Measurements from ENCODE around the gene DPYD.

Gene DPYD

DNA sequence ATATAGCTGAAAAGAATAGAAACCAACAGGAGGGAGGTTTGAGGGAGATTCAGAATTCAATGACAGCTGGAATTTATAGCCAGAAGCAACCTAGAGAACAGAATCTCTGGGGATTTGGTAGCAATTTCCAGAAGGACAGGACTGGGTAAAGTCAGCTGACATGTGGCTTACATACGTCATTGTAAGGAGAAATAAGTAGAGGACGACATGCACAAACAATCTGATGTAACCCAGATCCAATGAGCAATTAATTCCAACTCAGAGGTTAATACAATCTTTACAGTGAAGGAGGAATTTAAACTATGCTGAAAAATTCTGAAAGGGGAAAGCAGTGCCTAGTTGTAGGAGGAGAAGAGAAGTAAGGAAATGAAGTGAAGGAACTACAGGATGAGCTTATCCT, 815.3 kb downstream of the DPYD start:
- H3K27me3 ChIP-seq (ENCODE audit: insufficient read depth, insufficient read length), result no peaks in the 10 kb centered on the region
- H3K9me3 ChIP-seq (ENCODE audit: insufficient read depth, low read length), result no peaks in the 10 kb centered on the region
- no peak for TF ChIP-seq ZNF274 (IDR thresholded peaks at IDR 0.05; ENCODE audit: low read depth, low read length)
- no peak for TF ChIP-seq SUZ12 (IDR thresholded peaks at IDR 0.05; ENCODE audit: extremely low read depth, insufficient read depth, insufficient read length)
- TF ChIP-seq YY1 (IDR thresholded peaks at IDR 0.05; ENCODE audit: insufficient read depth, insufficient read length), result no peak
- H3K4me3 ChIP-seq (ENCODE audit: insufficient read length, low read depth), result no peak overlapping the region
- no peaks in the 10 kb centered on the region for H3K36me3 ChIP-seq (ENCODE audit: insufficient read depth, insufficient read length, low read length)
- no peak for DNase-seq (ENCODE audit: low read depth, low spot score)
- H3K4me1 ChIP-seq (ENCODE audit: insufficient read depth, insufficient read length), result no peaks in the 10 kb centered on the region
- no peak overlapping the region for H3K9ac ChIP-seq (ENCODE audit: insufficient read length, low read depth)

DNA sequence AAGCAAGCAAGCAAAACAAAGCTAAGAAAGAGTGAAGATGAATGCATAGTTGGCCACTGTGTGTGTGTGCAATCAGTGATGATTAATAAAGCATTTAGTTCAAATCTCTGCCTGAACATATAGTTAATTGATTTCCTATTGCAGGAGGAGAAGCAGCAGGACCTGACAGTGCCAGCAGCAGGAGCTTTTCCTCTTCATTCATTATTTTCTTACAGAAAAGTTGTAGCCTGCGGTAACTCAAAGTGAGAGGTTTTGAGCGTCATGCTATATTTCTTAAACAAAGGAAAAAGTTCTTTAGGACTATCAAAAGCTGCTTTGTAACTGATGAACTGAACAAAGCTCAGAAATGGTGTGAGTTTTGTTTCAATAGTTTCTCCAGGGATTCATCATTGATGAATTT, 819.3 kb downstream of the DPYD start:
- Histone ChIP-seq H3K4me3 (ENCODE audit: insufficient read length, low read depth) (no peak overlapping the region), H3K4me1 (ENCODE audit: insufficient read depth, insufficient read length) (no peaks in the 10 kb centered on the region), H3K9me3 (ENCODE audit: insufficient read depth, low read length) (no peaks in the 10 kb centered on the region), H3K9ac (ENCODE audit: insufficient read length, low read depth) (no peak overlapping the region), H3K27me3 (ENCODE audit: insufficient read depth, insufficient read length) (no peaks in the 10 kb centered on the region), H3K36me3 (ENCODE audit: insufficient read depth, insufficient read length, low read length) (no peaks in the 10 kb centered on the region)
- no peak for DNase-seq (ENCODE audit: low read depth, low spot score)
- TF ChIP-seq YY1 (IDR thresholded peaks at IDR 0.05; ENCODE audit: insufficient read depth, insufficient read length) (no peak), SUZ12 (IDR thresholded peaks at IDR 0.05; ENCODE audit: extremely low read depth, insufficient read depth, insufficient read length) (no peak), ZNF274 (IDR thresholded peaks at IDR 0.05; ENCODE audit: low read depth, low read length) (no peak)

DNA sequence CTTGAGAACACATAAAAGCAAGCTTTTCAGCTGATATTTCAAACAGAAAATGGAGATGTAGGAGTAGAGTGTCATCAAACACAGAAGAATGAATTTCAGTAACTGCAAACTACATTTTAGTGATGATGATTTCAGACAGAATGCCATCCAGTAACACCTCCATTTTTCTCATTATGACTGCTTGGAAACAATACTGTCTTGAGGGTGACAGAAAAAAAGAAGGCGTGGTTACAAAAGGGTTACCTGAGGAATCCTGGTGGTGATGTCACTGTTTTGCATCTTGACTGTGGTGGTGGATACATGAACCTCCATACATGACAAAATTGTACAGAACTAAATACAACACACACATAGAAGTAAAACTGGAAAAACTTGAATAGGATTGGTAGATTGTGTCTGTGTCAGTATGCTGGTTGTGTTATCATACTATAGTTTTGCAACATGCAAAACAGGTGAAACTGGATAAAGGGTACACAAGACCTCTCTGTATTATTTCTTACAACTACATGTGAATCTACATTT, 823.4 kb downstream of the DPYD start:
- Histone ChIP-seq H3K4me3 (ENCODE audit: insufficient read length, low read depth) (no peak overlapping the region), H3K36me3 (ENCODE audit: insufficient read depth, insufficient read length, low read length) (no peaks in the 10 kb centered on the region), H3K9ac (ENCODE audit: insufficient read length, low read depth) (no peak overlapping the region), H3K27me3 (ENCODE audit: insufficient read depth, insufficient read length) (no peaks in the 10 kb centered on the region), H3K4me1 (ENCODE audit: insufficient read depth, insufficient read length) (no peaks in the 10 kb centered on the region), H3K9me3 (ENCODE audit: insufficient read depth, low read length) (no peaks in the 10 kb centered on the region)
- no peak for DNase-seq (ENCODE audit: low read depth, low spot score)
- TF ChIP-seq ZNF274 (IDR thresholded peaks at IDR 0.05; ENCODE audit: low read depth, low read length), result no peak
- no peak for TF ChIP-seq YY1 (IDR thresholded peaks at IDR 0.05; ENCODE audit: insufficient read depth, insufficient read length)
- TF ChIP-seq SUZ12 (IDR thresholded peaks at IDR 0.05; ENCODE audit: extremely low read depth, insufficient read depth, insufficient read length), result no peak

DNA sequence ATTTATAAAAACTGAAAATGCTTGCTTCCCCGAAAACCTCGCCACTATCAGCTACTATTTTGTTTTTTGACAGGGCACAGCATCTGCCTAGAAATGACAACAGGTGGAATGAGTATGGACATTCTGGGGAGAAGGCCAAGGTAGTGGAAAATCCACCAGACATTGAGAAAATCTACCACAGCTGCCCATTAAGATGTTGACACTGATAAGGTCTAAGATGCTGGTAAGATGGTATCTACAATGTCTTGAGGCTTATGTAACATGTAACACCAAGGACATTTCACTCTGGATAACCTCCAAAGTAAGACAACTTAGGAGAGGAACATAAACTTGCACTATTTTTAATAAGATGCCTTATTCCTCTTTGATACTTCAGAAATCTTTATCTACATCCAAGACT, 825.1 kb downstream of the DPYD start:
- TF ChIP-seq YY1 (IDR thresholded peaks at IDR 0.05; ENCODE audit: insufficient read depth, insufficient read length) (no peak), ZNF274 (IDR thresholded peaks at IDR 0.05; ENCODE audit: low read depth, low read length) (no peak), SUZ12 (IDR thresholded peaks at IDR 0.05; ENCODE audit: extremely low read depth, insufficient read depth, insufficient read length) (no peak)
- no peak overlapping the region for H3K9ac ChIP-seq (ENCODE audit: insufficient read length, low read depth)
- H3K9me3 ChIP-seq (ENCODE audit: insufficient read depth, low read length), result no peaks in the 10 kb centered on the region
- H3K4me3 ChIP-seq (ENCODE audit: insufficient read length, low read depth), result no peak overlapping the region
- H3K27me3 ChIP-seq (ENCODE audit: insufficient read depth, insufficient read length), result no peaks in the 10 kb centered on the region
- H3K36me3 ChIP-seq (ENCODE audit: insufficient read depth, insufficient read length, low read length), result no peaks in the 10 kb centered on the region
- no peaks in the 10 kb centered on the region for H3K4me1 ChIP-seq (ENCODE audit: insufficient read depth, insufficient read length)
- DNase-seq (ENCODE audit: low read depth, low spot score), result no peak

DNA sequence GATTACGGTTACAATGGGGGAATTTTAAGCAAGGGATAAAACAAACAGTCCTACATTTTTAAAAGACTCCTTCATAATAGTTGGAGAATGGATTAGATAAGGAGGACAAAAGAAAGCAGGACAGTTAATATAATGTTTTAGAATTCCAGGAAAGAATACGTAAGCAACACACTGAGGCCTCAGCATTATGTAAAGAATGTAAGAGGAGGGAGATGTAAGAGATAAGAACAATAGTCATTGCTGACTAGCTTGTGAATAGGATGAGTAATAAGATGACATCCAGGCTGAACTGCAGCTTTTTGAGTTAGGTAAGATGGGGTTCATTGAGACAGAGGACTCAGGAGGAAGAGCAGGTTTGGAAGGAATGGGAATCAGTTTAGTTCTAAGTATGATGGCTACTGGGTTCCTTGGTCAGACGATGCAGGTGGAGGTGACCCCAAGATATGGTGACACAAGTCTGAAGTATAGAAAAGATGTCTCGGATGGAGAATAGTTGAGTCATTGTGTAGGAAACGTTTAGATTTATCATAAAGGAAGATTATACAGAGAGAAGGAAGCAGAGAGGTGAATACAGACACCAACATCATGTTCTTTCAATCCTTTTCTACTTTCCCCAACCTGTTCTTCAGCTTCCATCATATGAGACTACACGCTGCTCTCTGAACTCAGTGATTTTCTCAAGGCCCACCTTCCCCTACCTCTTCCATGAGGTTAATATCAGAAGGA, 826.4 kb downstream of the DPYD start:
- Histone ChIP-seq H3K36me3 (ENCODE audit: insufficient read depth, insufficient read length, low read length) (no peaks in the 10 kb centered on the region), H3K4me3 (ENCODE audit: insufficient read length, low read depth) (no peak overlapping the region), H3K9ac (ENCODE audit: insufficient read length, low read depth) (no peak overlapping the region), H3K27me3 (ENCODE audit: insufficient read depth, insufficient read length) (no peaks in the 10 kb centered on the region), H3K9me3 (ENCODE audit: insufficient read depth, low read length) (no peaks in the 10 kb centered on the region), H3K4me1 (ENCODE audit: insufficient read depth, insufficient read length) (no peaks in the 10 kb centered on the region)
- DNase-seq (ENCODE audit: low read depth, low spot score), result no peak
- TF ChIP-seq YY1 (IDR thresholded peaks at IDR 0.05; ENCODE audit: insufficient read depth, insufficient read length) (no peak), SUZ12 (IDR thresholded peaks at IDR 0.05; ENCODE audit: extremely low read depth, insufficient read depth, insufficient read length) (no peak), ZNF274 (IDR thresholded peaks at IDR 0.05; ENCODE audit: low read depth, low read length) (no peak)

DNA sequence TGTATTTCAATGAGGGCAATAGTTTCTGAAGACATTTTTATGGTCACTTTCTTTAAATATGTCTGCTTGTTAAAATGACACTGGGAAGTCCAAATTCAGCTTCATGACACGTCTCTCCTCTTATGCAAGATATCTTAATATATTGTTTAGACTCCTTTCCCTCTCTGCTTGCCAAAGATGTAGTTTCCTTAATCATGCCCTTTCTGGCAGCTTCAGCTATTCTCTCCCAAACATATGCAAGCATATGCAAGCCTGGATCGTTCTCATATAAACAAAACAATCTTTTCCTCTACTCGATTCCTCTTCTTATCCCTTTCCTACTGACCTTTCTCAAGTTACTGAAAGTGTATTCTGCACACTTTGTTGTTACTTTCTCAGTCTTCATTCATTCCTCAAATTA, 827.1 kb downstream of the DPYD start:
- TF ChIP-seq ZNF274 (IDR thresholded peaks at IDR 0.05; ENCODE audit: low read depth, low read length) (no peak), SUZ12 (IDR thresholded peaks at IDR 0.05; ENCODE audit: extremely low read depth, insufficient read depth, insufficient read length) (no peak), YY1 (IDR thresholded peaks at IDR 0.05; ENCODE audit: insufficient read depth, insufficient read length) (no peak)
- no peak overlapping the region for H3K9ac ChIP-seq (ENCODE audit: insufficient read length, low read depth)
- no peak for DNase-seq (ENCODE audit: low read depth, low spot score)

DNA sequence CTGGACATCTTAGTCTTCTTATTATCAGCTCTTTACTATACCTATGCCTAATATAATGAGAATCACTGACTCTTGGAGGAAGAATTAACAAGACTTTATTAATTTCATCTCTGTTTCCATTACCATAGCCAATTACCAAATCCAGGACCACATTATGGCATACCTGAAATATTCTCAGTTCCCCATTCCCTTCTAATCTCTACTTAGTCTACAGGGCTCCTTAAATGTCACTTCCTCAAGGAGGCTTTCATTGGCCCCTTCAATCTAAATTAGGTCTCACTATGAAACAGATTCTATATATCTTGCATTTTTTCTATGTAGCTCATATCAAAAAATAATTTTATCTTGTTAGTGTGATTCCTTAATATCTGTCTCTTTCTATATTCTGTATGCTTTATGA, 828.0 kb downstream of the DPYD start:
- no peak overlapping the region for H3K4me3 ChIP-seq (ENCODE audit: insufficient read length, low read depth)
- H3K36me3 ChIP-seq (ENCODE audit: insufficient read depth, insufficient read length, low read length), result no peaks in the 10 kb centered on the region
- H3K9me3 ChIP-seq (ENCODE audit: insufficient read depth, low read length), result no peaks in the 10 kb centered on the region
- no peaks in the 10 kb centered on the region for H3K27me3 ChIP-seq (ENCODE audit: insufficient read depth, insufficient read length)
- TF ChIP-seq SUZ12 (IDR thresholded peaks at IDR 0.05; ENCODE audit: extremely low read depth, insufficient read depth, insufficient read length), result no peak
- no peak for DNase-seq (ENCODE audit: low read depth, low spot score)
- no peaks in the 10 kb centered on the region for H3K4me1 ChIP-seq (ENCODE audit: insufficient read depth, insufficient read length)
- no peak overlapping the region for H3K9ac ChIP-seq (ENCODE audit: insufficient read length, low read depth)

More for the DNA sequence above, 827.1 kb downstream of the DPYD start:
- Histone ChIP-seq H3K27me3 (ENCODE audit: insufficient read depth, insufficient read length) (no peaks in the 10 kb centered on the region), H3K4me3 (ENCODE audit: insufficient read length, low read depth) (no peak overlapping the region), H3K9me3 (ENCODE audit: insufficient read depth, low read length) (no peaks in the 10 kb centered on the region), H3K36me3 (ENCODE audit: insufficient read depth, insufficient read length, low read length) (no peaks in the 10 kb centered on the region), H3K4me1 (ENCODE audit: insufficient read depth, insufficient read length) (no peaks in the 10 kb centered on the region)
